Endodermal cell (in vitro differentiated cells): ENCODE data around the gene ATRN. TPM values are rescaled to one million over a fixed set of nuclear protein-coding genes. Genes with fewer than 3 reads are reported as not detected.

Source experiments
- DNase-seq: peaks from one replicate; pipeline ENCODE4 v3.0.0-alpha.2; 2017
- H3K27ac ChIP-seq: 2 replicates; pipeline ENCODE4 v1.5.1; 2013; ENCODE audit warnings: mild to moderate bottlenecking, low read depth, low read length, moderate library complexity
- H3K27me3 ChIP-seq: 2 replicates; pipeline ENCODE4 v1.6.1; 2013; ENCODE audit warnings: mild to moderate bottlenecking, low read length, moderate library complexity; ENCODE audit not compliant: insufficient read depth, control insufficient read depth, poor library complexity, severe bottlenecking
- H3K36me3 ChIP-seq: 2 replicates; pipeline ENCODE4 v1.7.0; 2013; ENCODE audit warnings: mild to moderate bottlenecking, low read length, moderate library complexity; ENCODE audit not compliant: control insufficient read depth, insufficient read depth
- H3K4me1 ChIP-seq: one replicate; pipeline ENCODE4 v1.7.0; 2013; ENCODE audit warnings: low read length; ENCODE audit not compliant: control insufficient read depth, insufficient read depth
- H3K4me3 ChIP-seq: 2 replicates; pipeline ENCODE4 v1.5.1; 2013; ENCODE audit warnings: mild to moderate bottlenecking, low read length, moderate library complexity
- H3K9ac ChIP-seq: 2 replicates; pipeline ENCODE4 v1.6.1; 2013; ENCODE audit warnings: mild to moderate bottlenecking, low read length, moderate library complexity; ENCODE audit not compliant: poor library complexity, severe bottlenecking; ENCODE audit errors: extremely low read depth
- H3K9me3 ChIP-seq: 2 replicates; pipeline ENCODE4 v1.6.1; 2013; ENCODE audit warnings: mild to moderate bottlenecking, low read length, moderate library complexity; ENCODE audit not compliant: control insufficient read depth
- H3K27ac Mint-ChIP-seq: 2 replicates; pipeline ENCODE4 v1.8.0; 2020; ENCODE audit warnings: mixed read lengths
- H3K27me3 Mint-ChIP-seq: 2 replicates; pipeline ENCODE4 v1.8.0; 2021; ENCODE audit warnings: mild to moderate bottlenecking, mixed read lengths; ENCODE audit not compliant: insufficient read depth
- H3K36me3 Mint-ChIP-seq: 2 replicates; pipeline ENCODE4 v1.8.0; 2020; ENCODE audit warnings: low read depth, mixed read lengths
- H3K4me1 Mint-ChIP-seq: 2 replicates; pipeline ENCODE4 v1.8.0; 2020; ENCODE audit warnings: mixed read lengths
- H3K4me3 Mint-ChIP-seq: 2 replicates; pipeline ENCODE4 v1.8.0; 2020; ENCODE audit warnings: mild to moderate bottlenecking, moderate library complexity, mixed read lengths
- H3K9me3 Mint-ChIP-seq: 2 replicates; pipeline ENCODE4 v1.8.0; 2020; ENCODE audit warnings: mild to moderate bottlenecking, mixed read lengths
- WGBS, 2 experiments: methylation state at CpG; one replicate each; pipeline versions ENCODE4 v1.1.5 to v1.1.7; 2013; ENCODE audit warnings: missing lambda C conversion rate in 2 of 2, mixed read lengths in 1 of 2; ENCODE audit not compliant: insufficient coverage in 1 of 2, insufficient read length in 1 of 2; 5-methylcytosine and 5-hydroxymethylcytosine counted together
- total RNA-seq, 2 donors: library from RNA; stranded (reverse); fragmentation: NEBNext Ultra II Directional in 1 of 2; extraction: Animal tissue kit (Norgen Biotek cat#: 25700) in 1 of 2; gene quantifications; 2 replicates in 1 of 2; 3 replicates in 1 of 2; pipeline ENCODE4 v1.2.1, GENCODE V29; 2021
- TF ChIP-seq, protein P1 (sequence below): fragments of 200-600 bp; sonication (generic); conservative IDR thresholded peaks from 2 replicates; pipeline ENCODE4 v1.5.0; 2021; ENCODE audit warnings: antibody characterized with exemption, mild to moderate bottlenecking

ATRN gene
- total RNA-seq, 2 donors from 2014 or later = 27.4 to 31.2 TPM

DNA sequence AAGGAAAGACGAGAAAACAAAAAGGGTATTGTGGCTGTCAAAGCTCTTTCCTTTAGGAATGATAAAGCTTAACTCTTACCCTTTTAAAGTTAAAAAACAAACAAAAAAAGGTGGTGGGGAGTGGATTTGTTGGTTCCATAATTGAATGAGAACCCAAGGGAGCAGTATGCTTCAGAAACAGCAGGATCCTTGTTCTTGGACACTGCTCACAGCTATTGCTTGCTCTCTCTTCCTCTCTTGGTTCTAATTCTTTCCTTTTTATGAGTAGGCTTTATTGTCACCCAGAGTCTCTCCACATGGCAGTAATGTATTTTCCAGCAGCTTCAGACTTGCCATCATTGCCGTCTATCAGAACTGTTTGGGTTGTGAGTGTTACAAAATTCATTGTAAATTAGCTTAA lies 18.7 kb upstream of the ATRN start:
- 80 to 93% methylated on average over 1 to 2 of the region's 2 CpGs for WGBS, 2 experiments
- no peaks in the 10 kb centered on the region for H3K36me3 Mint-ChIP-seq
- peaks cover 2% of the 10 kb centered on the region for H3K27me3 Mint-ChIP-seq
- Histone ChIP-seq H3K36me3 (no peaks in the 10 kb centered on the region), H3K4me3 (no peak overlapping the region), H3K9me3 (no peaks in the 10 kb centered on the region), H3K27me3 (no peaks in the 10 kb centered on the region), H3K9ac (no peak overlapping the region), H3K27ac (no peak overlapping the region), H3K4me1 (peaks cover 5% of the 10 kb centered on the region)
- H3K27ac Mint-ChIP-seq = no peak overlapping the region
- no peaks in the 10 kb centered on the region for H3K9me3 Mint-ChIP-seq
- TF ChIP-seq, protein P1, sequence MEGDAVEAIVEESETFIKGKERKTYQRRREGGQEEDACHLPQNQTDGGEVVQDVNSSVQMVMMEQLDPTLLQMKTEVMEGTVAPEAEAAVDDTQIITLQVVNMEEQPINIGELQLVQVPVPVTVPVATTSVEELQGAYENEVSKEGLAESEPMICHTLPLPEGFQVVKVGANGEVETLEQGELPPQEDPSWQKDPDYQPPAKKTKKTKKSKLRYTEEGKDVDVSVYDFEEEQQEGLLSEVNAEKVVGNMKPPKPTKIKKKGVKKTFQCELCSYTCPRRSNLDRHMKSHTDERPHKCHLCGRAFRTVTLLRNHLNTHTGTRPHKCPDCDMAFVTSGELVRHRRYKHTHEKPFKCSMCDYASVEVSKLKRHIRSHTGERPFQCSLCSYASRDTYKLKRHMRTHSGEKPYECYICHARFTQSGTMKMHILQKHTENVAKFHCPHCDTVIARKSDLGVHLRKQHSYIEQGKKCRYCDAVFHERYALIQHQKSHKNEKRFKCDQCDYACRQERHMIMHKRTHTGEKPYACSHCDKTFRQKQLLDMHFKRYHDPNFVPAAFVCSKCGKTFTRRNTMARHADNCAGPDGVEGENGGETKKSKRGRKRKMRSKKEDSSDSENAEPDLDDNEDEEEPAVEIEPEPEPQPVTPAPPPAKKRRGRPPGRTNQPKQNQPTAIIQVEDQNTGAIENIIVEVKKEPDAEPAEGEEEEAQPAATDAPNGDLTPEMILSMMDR = no peak
- no peak for DNase-seq
- no peak overlapping the region for H3K4me3 Mint-ChIP-seq
- peaks cover 20% of the 10 kb centered on the region for H3K4me1 Mint-ChIP-seq

DNA sequence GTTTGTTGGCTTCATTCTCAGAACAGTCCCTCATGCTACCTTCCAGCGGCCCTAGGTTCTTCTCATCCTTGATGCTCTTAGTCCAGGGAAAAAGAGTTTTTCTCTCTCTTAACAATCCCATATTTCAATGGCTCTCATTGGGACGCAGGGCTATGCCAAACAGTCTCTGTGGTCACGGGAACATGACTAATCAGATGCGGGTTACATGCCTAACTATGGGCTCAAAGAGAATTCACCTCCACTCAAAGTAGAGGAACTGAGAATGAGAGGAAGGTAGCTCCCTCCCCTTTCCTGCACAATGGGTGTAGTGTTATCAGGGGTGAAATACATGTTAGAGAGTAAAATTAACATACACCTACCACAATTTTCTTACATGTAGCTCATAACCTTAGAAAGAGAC lies 18.1 kb upstream of the ATRN start:
- H3K27ac Mint-ChIP-seq = no peak overlapping the region
- no peaks in the 10 kb centered on the region for H3K9me3 Mint-ChIP-seq
- TF ChIP-seq, protein P1 = no peak
- H3K9me3 ChIP-seq = no peaks in the 10 kb centered on the region
- 89 to 100% methylated on average over 2 to 4 of the region's 4 CpGs for WGBS, 2 experiments
- H3K4me3 ChIP-seq = no peak overlapping the region
- no peaks in the 10 kb centered on the region for H3K27me3 ChIP-seq
- peaks cover 20% of the 10 kb centered on the region for H3K4me1 Mint-ChIP-seq
- H3K27me3 Mint-ChIP-seq = peaks cover 2% of the 10 kb centered on the region
- H3K36me3 ChIP-seq = no peaks in the 10 kb centered on the region
- no peaks in the 10 kb centered on the region for H3K36me3 Mint-ChIP-seq
- no peak overlapping the region for H3K27ac ChIP-seq
- no peak overlapping the region for H3K4me3 Mint-ChIP-seq
- no peak for DNase-seq
- H3K4me1 ChIP-seq = peaks cover 5% of the 10 kb centered on the region
- no peak overlapping the region for H3K9ac ChIP-seq

DNA sequence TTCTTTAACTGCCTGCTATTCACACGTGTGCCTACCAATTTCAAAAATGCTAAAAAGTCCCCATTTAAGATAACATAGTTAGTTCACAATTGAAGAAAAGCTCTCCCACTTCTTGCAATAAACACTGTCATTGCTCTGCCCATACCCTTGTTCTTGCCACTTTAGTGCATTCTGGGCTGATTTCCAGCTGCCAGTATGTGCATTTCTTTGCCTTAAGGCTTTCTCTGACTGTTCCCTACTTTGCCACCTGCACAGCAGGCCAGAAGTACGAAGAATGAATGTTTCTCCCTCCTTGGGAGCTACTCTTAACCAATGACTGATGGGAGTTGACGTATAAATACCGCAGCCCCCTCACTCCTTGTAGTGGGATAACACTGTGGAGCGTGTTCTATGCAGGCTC lies 16.0 kb upstream of the ATRN start:
- Mint-ChIP-seq H3K9me3 (no peaks in the 10 kb centered on the region), H3K27me3 (peaks cover 2% of the 10 kb centered on the region), H3K4me1 (peaks cover 20% of the 10 kb centered on the region), H3K36me3 (no peaks in the 10 kb centered on the region), H3K4me3 (no peak overlapping the region), H3K27ac (no peak overlapping the region)
- H3K27me3 ChIP-seq = no peaks in the 10 kb centered on the region
- no peaks in the 10 kb centered on the region for H3K36me3 ChIP-seq
- peaks cover 5% of the 10 kb centered on the region for H3K4me1 ChIP-seq
- no peak overlapping the region for H3K27ac ChIP-seq
- no peak overlapping the region for H3K4me3 ChIP-seq
- TF ChIP-seq, protein P1 = no peak
- 76 to 78% methylated on average over 5 of the region's 5 CpGs for WGBS, 2 experiments
- no peak overlapping the region for H3K9ac ChIP-seq
- DNase-seq = no peak
- no peaks in the 10 kb centered on the region for H3K9me3 ChIP-seq
